DND-41 (cell line): ENCODE measurements around the gene CPD.

Experiments used
- EZH2 ChIP-seq: IDR thresholded peaks from 3 replicates; pipeline ENCODE4 v1.6.1; 2012; ENCODE audit warnings: borderline replicate concordance, low read depth, mild to moderate bottlenecking, moderate library complexity, low read length, inconsistent platforms; ENCODE audit not compliant: severe bottlenecking
- TF ChIP-seq, protein P1 (sequence below): IDR thresholded peaks from 2 replicates; pipeline ENCODE4 v1.5.1; 2012; ENCODE audit warnings: borderline replicate concordance, low read length, moderate library complexity, mild to moderate bottlenecking; ENCODE audit not compliant: poor library complexity, severe bottlenecking; ENCODE audit errors: extremely low read depth

DNA sequence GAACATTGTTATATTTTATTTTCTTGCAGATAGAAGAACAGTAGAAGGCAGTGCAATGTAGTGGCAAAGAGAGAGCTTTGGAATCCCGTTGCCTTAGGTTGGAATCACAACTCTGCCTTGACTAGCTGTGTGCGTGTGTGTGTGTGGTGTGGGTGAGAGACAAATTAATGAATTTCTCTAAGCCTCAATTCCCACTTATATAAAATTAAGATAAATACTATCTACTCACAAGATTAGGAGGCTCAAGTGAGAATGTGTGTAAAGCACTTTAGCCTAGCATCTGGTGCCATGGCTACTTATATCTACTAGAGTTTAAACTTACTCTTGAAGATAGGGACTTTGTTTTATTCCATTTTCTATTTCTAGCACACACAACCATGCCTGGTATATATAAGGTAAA is 12.8 kb downstream of the CPD start:
- TF ChIP-seq, protein P1, sequence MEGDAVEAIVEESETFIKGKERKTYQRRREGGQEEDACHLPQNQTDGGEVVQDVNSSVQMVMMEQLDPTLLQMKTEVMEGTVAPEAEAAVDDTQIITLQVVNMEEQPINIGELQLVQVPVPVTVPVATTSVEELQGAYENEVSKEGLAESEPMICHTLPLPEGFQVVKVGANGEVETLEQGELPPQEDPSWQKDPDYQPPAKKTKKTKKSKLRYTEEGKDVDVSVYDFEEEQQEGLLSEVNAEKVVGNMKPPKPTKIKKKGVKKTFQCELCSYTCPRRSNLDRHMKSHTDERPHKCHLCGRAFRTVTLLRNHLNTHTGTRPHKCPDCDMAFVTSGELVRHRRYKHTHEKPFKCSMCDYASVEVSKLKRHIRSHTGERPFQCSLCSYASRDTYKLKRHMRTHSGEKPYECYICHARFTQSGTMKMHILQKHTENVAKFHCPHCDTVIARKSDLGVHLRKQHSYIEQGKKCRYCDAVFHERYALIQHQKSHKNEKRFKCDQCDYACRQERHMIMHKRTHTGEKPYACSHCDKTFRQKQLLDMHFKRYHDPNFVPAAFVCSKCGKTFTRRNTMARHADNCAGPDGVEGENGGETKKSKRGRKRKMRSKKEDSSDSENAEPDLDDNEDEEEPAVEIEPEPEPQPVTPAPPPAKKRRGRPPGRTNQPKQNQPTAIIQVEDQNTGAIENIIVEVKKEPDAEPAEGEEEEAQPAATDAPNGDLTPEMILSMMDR: no peak
- TF ChIP-seq EZH2: no peak
